ENCODE results near the gene RDH5.
A peak's percentile ranks its signal among the peaks of the same experiment; 100 is the strongest.

RDH5 gene

DNA sequence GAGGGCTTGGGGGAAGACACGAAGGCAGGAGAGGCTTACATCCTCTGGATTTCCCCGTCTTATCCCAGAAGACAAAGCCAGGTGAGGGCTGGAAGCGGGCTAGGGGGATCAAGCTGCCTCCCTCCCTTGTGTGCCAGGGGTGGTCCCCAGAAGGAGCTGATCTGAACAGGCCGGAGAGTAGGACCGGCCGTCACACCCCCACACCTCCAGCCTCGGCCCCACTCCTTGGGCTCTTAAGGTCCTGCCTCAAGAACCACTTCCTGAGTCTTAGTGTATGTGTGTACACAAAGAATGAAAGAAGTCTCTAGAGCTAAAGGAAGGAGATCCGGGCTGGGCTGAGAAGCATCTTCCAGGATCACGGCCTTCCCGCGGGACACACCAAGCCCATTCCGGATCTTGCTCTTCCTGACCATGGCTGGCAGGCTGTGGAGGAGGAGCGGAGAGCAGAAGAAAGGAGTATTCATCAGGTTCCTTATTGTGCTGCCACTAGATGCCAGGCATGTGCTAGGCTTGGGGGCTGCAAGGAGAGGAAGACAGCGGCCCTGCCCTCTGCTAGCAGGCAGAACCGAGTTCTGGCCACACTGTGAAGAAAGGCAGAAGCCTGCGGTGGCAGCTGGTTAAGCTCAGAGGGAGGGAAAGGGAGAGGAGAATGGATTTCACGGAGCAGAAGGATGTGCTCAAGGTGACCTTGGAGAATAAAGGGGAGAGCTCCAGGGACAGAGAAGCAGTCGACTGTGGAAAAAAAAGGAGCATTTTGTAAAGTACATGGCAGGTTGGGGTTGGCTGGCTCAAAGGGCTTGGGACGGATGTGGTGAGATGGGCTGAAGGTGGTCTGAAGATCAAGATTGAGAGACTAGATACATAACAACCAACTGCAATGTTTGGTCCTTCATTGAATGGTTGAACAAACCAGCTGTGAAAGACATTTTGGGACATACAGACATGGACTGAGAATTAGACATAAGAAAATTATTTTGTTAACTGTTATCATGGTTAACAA, 9.9 kb downstream of the RDH5 start:
- DNase-seq = peak; percentile 77

- DNase-seq = no peak
Measured at GRCh38 chr12:55732288-55732687, 12.1 kb downstream of the RDH5 start.

DNA sequence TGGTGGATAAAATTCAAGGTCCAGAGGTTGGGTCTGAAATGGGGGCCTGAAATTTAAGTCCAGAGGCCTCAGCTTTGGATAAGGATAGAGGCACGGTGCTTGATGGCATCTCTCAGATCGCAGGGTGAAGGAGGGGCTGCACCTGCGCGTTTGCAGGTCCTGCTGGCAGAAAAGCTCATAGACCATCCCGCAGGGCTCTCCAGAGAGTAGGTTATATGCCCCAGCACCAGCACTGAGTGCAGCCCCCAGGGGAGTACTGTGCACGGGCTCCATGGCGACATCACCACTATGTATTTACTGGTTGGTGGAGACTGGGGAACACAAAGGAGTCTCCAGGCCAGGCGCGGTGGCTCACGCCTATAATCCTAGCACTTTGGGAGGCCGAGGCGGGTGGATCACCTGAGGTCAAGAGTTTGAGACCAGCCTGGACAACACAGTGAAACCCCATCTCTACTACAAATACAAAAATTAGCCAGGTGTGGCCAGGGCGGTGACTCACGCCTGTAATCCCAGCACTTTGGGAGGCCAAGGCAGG, 12.9 kb downstream of the RDH5 start:
- no peak for DNase-seq

DNA sequence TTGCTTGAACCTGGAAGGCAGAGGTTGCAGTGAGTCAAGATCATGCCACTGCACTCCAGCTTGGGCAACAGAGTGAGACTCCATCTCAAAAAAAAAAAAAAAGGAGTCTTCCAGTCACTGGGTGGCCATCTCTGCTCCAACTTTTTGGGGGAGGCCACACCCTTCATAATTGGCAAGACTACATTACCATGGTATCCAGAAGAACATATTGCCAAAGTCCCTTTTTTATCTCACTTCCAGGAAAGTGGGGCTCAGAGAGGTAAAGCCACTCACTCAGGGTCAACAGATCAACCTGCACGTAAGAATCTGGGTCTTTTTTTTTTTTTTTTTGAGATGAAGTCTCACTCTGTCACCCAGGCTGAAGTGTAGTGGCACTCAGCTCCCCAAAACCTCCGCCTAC, 13.7 kb downstream of the RDH5 start:
- DNase-seq = no peak

GRCh38 chr12:55734595-55734994, 14.4 kb downstream of the RDH5 start:
- no peak for DNase-seq

DNA sequence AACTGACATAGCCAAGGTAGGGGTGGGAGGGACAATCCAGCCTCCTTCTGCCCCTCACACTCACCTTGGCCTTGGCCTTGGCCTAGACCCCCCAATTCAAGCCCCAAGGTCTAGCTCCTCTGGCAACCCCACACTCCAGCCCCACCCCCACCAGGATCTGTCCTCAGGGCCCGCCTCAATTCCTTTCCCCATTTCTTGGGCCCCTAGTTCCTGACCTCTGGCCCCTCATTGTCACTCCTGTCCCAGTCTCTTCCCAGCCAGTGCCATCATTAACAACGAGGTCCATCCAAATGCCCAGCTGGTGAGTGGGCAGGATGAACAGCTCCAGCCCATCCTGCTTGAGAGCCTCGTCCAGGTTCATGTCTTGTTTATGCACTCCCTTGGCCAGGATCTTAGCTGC, 15.9 kb downstream of the RDH5 start:
- no peak for DNase-seq

DNA sequence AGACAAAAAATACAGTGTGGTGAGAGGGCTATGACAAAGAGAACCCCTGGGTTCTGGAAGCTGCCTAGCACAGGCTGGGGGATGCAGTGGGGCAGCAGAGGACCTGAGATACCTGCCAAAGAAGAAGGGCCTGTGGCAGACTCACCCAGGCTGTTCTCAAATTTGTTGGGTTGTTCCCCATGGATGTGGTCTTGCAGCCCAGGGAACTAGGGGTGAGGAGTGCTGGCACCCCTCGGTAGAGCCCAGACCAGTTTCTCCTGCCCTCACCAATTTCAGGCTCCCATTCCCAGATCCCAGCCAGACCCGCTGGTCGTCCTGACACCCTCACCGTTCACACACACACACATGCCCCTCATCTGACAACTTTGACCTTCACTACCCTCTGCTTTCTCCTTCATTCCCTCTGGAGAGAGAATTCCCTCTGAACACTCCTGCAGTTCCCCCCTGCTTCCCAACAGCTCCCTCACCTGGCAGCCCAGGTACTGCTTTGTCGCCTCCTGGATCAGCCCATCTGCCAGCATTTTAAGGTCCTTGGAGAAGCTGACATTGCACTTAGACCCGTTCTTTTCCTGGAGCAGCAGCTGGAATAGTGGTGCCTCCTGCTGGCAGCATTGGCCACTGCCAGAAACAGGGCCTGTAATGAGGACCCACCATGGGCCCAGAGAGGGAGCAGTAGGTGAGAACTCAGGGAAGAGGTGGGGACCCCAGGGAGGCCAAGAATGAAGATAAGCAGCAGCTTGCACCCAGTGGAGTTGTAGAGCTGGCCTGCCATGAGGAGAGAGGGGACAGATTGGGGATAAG, 16.8 kb downstream of the RDH5 start:
- DNase-seq = peak; percentile 74

- DNase-seq = peak; percentile 71
Measured at GRCh38 chr12:55737581-55738122, 17.5 kb downstream of the RDH5 start.

DNA sequence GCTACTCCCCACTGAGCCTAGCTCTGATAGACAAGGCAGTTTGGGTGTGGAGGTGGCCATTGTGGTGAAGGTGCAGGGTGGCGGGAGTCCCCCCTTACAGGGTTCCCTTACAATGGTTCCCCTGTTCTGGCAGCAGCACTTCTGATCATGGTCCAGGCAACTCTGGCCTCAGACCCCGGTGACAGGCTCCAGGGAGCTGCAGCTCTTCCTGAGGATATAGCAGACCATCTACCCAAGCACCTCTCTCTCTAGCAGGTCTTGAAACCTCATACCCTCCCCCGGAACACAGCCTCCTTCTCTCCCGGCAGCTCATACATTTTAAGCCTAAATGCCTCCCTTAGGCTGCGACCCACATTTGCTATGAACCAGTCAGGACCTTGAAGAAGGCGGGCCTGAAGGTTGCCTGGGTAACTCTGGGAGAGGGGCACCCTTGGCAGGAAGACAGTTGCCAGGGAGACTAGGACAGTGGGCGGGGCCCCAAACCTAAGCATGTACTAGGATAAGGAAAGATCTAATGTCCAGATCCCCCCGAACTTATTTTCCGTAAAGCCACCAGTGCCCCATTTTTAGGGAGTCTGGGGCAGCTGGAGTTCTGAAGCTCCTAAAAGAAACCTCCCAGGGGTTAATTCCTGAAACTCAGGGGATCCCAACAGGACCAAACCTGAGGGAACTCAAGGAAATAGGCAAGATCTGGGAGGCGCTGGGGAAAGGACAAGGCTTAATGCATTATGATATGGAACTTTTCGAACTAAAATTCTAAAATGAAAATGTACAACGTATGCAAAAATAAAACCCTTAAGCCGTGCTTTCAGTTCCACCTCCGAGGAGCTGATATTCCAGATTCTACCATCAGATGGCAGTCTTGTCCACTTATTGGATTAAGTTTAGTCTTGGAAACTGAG, 18.2 kb downstream of the RDH5 start:
- DNase-seq = peak; percentile 93

DNA sequence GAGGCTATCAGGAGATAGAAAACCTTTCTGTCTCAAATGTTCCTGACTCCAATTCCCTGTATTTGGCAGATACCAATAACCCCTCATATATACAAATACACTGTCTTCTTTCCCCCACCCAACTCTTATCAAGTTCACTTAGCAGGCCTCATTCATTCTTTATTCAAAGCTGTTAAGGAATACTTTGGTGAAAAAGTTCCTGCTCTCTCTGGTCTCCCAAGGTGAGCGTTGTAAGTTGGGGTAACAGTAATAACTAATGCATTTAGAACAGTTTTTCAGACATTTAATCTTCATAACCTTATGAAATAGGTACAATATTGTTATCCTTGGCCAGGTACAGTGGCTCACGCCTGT, 18.8 kb downstream of the RDH5 start:
- DNase-seq = no peak

DNA sequence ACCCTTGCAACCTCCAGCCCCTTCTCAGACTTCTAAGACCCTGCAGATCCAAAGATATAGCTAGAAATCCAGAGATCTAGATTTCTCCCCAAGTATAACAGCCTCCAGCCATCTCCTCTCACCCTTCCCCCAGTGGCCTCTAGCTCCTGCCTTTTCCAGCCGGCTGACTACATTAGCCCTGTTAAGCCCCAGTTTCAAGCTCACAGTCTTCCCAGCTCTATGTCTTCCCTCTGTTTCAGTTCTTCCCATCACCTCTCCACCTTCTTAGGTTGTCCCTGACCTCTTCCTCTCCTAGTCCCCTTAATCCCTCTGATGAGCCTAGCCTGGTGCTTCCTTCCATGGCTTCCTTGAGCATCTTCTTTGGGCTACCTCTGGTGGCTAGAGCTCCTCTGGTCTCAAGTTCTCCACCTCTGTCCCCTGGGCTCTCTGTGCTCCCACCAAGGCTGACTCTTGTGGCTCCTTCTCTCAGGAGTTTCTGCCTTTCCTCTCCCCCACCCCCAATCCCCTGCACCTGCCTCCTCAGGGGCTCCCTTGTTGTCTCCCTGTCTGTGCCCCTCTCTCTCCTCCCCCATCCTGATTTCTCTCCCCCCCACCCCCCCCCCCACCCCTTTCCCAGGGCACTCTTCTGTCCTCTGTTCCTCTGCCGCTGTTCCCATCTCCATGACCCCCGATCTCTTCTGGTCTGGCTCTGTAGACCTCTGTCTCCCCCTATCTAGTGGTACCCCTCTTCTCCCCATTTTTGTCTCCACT, 21.9 kb downstream of the RDH5 start:
- no peak for DNase-seq

DNA sequence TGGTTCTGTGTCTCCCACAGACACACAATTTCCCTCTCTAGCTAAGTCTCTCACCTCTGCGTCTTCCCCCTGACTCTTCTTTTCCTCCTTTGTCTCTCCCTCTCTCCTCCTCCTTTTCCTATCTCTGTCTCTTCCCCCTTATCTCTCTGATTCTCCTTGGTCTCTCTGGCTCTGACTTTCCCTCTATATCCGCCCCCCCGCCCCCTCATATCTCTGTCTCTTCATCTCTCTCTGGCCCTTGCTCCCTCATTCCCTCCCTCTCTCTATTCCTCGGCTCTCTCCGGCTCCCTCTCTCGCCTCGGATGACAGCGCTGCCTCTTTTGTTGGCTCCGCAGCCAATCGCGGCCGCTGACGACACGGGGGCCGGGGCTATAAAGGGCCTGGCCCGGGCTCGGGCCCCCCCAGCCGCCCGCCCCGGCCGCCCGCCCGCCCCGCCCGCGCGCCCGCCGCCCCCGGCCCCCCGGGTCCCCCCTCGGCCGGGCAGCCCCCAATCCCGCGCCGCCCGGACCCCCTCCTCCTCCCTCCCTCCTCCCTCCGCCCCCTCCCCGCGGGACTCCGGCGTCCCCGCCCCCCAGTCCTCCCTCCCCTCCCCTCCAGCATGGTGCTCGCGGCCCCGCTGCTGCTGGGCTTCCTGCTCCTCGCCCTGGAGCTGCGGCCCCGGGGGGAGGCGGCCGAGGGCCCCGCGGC, 22.7 kb downstream of the RDH5 start, which contains the start of gene GDF11:
Gene GDF11, plus strand, starts transcription at position 404 of the 687 bp plus-strand sequence. Its CDS starts 195 bp downstream, at position 599.
- peak; percentile 91 for DNase-seq

GRCh38 chr12:55743406-55744339, 23.5 kb downstream of the RDH5 start:
- DNase-seq = peak; percentile 62

- DNase-seq = no peak
Measured at GRCh38 chr12:55744340-55745030, 24.3 kb downstream of the RDH5 start.

DNA sequence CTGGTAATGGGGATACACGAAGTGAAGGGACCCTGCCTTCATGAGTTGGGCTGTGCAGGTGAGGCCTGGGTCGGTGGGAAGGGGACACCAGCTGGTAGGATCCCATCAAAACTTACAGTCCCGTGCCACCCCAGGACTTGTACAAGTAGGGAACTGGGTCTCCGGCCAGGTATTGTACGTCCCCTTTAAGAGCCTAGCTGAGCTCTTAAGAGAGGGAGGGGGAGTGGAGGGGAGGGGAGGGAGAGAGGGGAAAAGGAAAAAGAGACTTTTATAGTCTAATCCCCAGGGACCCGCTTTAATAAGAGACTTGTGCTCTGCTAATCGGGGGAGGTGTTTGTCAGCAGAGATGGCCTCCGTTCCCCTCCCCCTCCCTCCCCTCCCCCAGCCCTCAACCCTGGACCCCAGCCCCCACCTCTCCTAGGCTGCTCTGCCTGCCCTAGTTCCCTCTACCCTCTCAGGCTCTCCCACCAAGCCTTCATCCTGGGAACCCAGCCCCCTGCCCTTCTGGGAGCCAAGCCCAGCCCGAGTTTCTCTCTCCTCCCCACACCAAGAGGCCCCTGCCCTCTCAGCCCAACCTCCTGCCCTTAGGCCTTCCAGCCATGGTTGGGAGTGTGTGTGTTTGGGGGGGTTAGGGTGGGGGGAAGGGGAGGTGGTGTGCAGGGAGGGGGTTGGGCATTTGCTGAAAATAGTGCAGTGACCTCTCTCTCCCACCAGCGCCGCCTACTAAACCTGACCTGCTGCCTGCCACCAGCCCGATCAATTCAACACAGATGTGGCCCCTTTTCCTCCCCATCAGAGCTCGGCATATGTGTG, 25.4 kb downstream of the RDH5 start:
- peak; percentile 68 for DNase-seq

GRCh38 chr12:55746174-55746912, 26.1 kb downstream of the RDH5 start:
- DNase-seq = no peak

DNA sequence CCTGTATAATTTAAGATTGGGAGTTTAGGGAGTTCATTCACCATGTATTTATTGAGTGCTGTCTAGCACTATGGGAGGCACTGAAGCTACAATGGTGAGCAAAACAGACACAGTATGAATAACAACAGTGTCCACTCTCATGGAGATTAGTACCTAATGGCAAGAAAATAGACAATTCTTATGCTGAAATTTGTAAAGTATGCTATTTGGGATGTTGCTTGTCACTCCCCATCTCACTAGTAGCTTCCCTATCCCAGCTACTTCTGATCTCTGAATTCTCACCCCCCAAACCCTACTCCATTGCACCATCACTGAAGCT, 26.7 kb downstream of the RDH5 start:
- DNase-seq = no peak

Measured in left hindlimb (tissue), 1 donor.